ENCODE measurements around the gene WWP2.
A peak's percentile ranks its signal among the peaks of the same experiment; 100 is the strongest.

Gene WWP2

DNA sequence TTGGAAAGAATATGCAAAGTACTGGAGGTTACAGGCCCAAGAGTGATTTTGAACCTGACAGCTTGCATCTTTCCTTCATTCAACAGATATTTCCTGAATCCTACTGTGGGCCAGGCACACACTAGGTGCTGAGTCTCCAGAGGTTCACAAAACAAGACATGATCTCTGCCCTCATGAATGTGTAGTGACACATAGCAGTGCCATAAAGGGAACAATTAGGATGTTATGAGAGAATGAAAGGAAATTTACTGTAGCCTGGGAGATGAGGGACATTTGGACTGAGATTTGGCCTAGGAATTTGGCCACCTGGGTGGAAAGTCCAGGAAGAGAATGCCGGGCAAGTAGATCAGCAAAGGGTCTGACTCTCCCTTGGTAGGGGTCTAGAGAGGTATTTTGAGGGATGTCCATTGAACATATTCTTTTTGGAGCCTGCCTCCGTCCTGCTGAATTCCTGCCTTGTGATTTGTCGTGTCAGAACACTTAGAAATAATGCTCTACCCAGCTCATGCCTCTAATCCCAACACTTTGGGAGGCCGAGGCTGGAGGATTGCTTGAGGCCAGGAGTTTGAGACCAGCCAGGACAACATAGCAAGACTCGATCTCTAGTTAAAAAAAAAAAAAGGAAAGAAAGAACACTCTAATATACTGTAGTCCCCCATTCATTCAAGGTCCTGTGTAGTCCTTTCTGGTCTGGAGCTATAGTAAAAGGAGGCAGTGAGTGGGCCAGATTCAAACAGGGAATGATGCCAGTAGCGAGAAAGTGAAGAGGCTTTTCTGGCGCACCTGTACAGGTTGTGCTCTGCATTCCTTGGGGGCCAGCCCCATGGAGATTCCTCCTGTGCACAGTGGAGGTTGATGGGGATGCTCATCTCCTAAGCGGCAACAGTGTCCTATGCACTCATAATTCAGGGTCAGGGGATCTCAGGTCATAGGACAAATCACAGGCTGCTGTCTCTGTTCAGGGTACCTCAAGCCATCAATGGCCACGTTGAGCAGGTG is 98.4 kb downstream of the WWP2 start:
- no peak for DNase-seq

DNA sequence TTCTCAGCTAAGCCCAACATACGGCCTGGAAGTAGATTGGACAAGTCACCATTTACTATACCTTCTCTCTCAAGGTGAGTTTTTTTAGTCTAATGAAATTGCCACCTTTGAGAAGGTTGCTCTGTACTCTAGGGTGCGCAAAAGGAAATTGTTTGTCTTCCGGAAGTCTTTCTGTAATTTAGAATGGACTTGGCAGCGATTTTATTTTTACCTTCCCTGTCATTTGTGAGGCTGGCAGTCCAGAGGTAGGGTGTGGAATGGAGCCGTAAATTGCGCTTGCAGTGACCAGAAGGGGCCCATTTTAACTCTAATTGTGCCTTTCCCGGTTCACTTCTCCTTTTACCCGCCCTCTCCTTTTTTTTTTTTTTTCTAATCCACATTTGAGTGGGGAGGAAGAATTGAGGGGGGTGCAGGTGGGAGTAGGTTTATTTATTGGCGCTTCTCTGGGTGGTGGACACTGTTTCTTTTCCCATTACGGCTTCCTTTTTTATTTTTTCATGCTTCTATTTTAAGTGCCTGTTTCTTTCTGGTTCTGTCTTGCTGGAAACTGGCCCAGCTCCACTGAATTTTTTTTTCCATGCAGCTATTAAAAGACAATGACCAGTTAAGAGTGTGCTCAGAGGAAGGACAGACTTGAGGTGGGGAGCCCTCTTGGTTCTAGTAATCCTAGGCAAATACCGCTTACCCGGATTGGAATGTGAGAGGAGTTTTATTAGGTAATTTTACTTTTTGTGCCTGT is 99.3 kb downstream of the WWP2 start:
- DNase-seq, result peak; percentile 58

DNA sequence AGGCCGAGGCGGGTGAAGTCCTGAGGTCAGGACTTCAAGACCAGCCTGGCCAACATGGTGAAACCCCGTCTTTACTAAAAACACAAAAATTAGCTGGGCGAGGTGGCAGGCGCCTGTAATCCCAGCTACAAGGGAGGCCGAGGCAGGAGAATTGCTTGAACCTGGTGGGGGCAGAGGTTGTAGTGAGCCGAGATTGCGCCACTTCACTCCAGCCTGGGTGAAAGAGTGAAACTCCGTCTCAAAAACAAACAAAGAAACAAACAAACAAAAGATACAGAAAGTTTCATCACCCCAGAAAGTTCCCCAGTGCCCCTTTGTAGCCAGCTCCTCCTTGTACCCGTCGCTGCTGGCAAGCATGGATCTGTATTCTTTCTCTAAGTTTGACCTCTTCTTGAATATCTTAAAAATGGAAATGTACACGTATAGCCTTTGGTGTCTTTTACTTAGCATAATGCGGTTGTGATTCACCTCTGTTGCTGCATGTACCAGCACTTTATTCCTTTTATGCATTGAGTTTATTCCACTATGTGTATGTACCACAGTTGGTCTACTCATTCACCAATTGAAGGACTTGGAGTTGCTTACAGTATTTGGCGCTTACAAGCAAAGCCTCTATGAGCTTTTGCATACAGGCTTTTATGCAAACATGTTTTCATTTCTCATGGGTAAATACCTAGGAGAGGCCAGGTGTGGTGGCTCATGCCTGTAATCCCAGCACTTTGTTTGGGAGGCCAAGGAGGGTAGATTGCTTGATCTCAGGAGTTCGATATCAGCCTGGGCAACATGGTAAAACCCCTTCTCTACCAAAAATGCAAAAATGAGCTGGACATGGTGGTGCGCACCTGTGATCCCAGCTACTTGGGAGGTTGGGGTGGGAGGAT is 101.5 kb downstream of the WWP2 start:
- DNase-seq, result no peak

DNA sequence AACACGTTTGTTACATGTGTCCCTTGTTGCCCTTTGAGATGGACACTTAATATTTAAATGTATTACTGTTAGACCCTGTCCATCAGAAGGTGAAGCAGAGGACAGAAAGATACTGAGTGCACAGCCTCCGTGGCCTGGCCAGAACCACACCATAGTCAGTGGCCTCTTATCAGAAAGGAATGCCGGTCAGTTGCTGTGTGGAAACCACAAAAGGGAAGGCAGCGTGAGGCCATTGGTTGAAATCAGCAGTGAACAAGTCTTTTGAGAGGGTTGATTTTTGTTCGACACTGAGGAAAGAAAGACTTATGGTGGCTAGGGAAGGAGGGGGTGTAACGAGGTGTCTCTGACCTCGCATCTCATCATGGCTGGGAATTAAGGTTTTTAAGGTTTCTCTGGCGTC is 103.6 kb downstream of the WWP2 start:
- DNase-seq, result peak; percentile 21

DNA sequence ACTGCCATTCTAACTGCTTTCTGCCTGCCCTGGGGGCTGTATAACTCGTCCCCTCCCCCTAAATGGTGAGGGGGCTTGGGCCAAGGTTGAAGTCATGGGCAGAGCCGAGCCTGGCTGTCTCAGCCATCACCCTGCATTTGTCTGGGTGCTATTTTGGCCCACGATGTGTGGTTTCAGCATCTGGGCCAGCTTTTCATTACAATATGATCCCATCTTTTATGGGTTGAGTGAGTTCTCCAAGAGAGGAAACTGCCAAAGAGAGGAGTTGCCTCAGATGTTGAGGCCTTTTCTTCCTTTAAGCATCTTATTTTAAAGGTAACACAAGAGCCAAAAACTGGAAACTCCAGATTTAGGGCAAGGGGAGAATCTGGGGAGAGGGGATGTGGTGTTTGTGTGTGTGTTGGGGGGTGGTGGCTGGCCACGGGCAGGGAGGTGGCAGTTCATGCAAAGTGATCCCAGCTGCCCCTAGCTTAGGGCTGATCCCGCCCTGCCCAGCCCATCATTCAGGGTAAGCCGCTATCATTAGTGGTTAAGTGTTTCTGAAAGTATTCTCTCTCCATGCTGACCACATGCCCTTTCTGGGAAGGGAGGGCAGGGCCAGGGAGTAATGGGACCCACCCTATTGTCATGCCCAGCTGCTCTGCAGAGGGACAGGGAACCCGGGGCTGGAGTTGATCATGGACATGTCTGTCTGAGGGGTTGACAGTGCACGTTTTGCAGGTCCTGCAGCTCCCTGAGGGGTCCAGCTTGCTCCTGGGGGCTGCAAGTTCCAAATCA is 105.8 kb downstream of the WWP2 start:
- no peak for DNase-seq

DNA sequence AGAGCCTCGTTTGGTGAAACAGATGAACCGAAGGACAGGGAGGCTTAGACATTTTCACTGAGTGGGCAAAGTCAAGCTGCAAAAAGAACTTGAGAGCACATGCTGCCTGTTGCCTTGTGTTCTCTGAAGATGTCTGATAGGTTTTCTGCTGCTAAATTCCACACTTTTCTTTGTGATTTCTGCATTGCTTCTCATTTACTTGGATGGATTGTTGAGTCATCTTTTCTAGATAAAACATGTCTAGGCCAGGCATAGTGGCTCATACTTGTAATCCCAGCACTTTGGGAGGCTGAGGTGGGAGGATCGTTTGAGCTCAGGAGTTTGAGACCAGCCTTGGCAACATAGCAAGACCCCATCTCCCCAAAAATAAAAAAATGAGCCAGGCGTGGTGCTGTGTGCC is 108.6 kb downstream of the WWP2 start:
- DNase-seq, result no peak

DNA sequence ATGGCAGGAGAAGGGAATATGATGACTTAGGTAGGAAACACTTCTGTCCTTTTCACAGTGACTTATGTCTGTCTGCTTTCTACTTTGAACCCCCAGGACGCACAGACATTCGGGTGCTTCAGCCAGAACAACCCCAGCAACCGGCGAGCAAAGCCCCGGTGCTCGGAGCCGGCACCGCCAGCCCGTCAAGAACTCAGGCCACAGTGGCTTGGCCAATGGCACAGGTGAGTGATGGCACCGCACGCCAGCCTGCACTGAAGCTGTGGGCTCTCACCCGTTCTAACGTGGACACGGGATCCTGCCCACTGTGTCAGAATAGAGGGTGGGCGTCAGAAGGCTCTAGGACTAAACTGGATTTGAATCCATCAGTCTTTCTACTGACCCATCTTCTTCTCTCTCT is 109.6 kb downstream of the WWP2 start:
- no peak for DNase-seq

DNA sequence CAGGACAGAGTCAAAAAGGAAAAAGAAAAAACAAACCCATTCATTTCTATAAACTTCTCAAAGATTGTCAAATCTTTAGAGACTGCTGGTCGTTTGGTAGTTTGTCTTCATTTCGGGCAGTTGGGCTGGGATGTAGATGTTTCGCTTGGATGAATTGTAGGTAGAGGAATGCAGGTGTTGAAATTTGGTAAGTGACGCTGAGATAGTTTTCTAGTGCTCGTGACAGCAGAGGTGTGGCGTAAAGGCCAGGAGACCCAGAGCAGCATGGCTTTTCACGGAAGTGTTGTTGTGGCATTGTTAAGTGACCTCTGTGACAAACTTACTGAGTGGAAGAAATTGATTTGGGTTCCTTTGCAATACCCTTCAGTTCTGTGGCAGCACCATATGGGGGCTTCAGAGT is 110.8 kb downstream of the WWP2 start:
- DNase-seq, result no peak

DNA sequence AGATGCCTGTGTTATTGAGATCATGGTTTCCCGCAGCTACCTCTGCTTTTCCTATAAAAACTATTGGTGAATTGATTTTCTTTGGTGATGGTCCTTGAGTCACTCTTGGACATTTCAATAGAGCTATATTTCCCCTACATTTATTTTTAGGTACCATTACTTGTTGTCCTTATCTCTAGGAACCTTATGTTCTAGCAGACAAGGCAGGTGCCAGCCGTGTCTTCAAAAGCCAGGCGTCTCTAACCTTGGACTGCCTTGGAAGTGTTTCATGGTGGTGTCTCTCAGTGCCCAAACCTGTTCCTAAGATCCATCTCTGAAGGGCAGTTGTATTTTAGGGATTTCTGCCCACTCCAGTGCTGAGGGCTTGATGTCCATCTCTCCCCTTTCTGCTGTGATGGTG is 111.7 kb downstream of the WWP2 start:
- DNase-seq, result no peak

DNA sequence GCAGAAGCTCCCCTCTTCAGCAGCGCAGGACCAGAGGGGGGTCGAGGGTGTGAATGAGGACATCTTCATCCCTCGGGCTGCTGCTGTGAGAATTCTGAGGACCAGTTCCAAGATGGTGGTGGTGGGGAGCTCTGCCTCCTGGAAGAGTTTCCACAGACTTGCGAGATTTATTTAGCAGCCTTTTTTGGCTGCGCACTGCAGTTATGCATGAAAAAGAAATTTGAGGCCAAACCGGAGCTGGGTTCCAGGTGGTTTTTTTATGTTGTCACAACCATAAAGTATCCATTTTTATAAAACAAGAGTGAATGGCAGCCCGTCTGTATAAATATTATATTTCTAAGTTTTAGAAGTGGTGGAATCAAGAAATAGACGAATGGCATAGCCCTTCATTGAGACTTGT is 112.1 kb downstream of the WWP2 start:
- no peak for DNase-seq

DNA sequence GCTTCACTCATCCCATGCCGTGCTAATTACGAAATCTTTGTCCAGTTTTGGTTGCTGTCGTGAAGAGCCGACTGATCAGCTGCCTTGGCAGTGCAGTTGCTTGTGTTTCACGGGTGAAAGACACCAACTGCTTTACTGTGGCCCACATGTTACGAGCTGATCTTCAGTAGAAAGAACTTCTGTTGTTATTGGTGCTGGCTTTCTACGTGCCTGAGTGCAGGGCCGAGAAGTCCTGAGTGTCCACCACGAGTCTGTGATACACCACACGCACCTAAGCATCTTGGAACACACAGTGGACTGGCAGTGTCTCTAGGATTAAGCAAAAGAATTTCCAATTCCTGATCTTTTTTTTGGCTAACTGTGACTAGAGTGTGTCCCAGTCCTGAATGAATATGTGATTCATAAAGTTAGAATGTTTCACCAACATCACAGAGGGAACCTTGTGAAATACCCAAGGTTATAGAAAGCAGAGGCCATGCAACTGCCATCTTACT is 118.6 kb downstream of the WWP2 start:
- peak; percentile 23 for DNase-seq

DNA sequence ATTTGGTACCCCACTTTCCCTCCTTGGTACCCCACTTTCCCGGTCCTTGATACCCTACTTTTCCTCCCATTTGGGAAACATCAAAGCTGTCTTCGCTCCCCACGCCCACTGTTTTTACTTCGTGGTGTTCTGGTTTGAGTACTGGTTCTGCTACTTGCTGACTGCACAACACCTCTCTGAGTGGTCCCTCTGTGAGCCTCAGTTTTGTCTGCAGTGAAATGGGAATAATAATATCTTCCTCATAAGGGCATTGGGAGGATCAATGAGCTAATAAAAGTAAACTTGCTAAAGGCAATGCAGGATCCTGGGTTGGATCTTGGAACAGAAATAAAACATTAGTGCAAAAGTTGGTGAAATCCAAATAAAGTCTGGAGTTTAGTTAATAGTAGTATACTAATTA is 119.0 kb downstream of the WWP2 start:
- DNase-seq, result no peak

DNA sequence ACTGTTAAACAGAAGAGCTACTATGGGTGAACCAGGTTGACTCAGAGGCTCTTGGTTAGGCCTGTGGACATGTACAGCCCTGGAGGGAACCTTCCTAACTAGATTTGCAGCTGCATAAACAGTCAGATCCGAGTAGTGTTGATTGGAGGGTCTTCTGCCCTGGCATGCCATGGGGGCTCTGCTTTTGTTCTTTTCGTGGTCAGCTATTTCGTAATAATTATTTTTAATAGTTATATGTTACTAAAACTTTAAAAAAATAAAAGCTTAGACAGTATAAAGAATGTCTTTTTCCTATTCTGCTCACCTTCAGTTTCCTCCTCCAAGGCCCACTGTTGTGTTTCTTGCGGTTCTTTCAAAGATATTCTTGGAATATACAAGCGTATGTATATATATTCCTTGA is 121.6 kb downstream of the WWP2 start:
- DNase-seq, result no peak

DNA sequence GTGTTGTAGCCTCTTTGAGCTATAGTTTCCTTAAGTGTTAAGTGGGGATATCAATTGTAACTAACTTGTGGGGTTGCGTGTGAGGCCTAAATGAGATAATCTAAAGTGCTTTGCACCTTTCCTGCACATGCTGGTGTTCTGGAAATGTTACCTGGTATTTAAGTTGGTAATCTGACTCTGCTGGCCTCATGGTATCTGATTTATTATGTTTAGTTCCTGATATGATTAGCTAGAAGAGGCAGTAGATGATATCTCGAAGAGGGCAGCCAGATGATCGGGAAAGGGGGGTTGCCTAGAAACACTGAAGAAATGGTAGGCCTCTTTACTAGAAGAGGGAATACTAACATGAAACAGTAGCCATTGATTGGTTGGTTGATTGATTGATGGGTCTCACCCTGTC is 123.6 kb downstream of the WWP2 start:
- DNase-seq, result no peak

DNA sequence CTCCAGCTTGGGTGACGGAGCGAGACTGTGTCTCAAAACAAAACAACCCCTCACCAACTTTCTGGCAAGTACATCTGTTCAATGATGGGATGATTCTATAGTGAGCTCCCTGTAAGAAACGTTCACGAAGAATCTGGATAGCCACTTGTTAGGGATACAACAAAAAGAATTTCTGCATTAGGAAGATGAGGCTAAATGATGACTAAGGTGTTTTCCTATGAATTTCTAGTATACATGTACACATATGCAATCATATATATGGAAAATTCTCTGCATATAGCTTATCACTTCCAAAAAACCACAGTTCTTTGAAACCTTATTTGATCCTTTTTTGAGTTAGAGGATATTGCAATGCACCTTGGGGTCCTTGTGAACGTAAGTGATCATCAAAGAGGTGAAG is 124.6 kb downstream of the WWP2 start:
- DNase-seq, result no peak

DNA sequence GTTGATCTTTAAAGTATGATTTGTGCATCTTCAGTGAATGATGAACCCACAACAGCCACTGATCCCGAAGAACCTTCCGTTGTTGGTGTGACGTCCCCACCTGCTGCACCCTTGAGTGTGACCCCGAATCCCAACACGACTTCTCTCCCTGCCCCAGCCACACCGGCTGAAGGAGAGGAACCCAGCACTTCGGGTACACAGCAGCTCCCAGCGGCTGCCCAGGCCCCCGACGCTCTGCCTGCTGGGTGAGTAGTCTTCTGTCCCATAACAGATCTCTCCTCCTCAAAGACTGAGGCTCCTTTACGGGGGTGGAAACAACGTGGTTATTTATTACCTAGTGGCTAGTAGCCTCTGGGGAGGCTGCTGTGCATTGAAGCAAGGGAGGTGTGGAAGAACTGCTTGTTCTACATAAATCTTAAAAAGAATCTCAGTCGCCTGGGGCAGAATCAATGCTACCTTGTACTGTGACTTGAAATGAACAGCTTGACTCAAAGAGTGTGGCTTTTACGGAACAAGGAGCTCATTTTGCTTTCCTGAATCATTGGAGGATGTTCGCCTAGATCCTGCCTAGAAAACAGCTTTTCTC is 126.0 kb downstream of the WWP2 start:
- no peak for DNase-seq

DNA sequence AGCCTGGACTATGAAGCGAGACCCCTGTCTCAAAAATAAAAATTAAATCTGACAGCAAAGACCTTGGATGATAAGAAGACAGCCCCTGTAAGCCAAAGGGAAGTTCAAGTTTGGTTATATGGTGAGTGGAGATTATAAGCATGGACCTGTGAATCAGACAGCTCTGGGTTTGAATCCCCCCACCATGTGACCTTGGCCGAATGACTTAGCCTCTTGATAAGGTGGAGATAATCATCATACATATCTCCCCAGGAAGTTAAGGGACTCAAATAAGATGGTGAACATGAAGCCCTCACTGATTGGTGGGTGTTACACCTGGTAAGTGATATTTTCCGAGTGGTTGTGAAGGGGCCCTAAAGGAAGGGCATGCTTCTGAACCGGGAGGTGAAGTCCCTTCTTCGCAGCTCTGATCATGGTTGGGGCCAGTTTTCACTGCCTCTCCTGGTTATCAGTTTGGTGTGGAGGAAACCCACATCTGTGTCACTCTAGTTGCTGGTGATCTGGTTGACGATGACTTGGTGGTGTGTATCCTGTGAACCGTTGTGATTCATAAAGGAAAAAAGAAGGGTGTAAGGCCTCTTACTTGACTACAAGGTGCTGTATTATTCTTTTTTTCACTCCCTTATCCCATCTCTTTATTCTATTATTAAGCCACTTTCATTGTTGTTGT is 127.3 kb downstream of the WWP2 start:
- DNase-seq, result no peak

DNA sequence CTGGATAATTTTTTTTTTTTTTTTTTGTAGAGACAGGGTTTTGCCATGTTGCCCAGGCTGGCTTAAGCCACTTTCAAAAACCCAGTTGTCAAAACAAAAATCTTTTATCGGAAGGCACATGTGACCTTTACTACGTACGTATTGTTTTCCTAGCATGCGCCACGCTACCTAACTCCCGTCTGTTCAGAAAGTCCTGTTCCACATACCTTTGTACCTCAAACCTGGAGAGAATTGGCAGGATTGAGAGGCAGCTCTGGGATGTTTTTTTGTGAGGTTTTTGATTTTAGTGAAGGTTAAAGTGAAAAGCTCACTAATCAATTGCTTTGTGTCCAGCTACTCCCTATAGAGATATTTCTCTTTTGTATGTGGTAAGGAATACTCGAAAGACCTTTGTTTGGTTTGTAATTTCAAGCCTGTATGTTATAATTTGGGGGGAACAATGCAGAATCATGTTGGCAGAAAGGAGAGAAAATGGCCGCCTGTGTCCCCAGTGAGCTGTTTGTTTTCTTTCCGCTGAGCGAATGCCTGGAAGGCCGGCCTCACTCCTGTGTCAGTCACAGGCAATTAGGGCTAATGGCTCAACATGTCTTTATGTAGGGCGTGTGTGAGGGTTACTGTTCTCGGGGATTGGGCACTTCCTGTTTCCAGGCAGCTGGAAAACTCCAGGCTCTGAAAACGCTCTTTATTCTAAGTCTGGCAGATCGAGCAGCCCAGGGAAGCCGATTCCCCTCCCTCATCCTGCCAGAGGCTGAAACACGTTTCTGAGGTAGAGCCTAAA is 128.2 kb downstream of the WWP2 start:
- peak; percentile 63 for DNase-seq

DNA sequence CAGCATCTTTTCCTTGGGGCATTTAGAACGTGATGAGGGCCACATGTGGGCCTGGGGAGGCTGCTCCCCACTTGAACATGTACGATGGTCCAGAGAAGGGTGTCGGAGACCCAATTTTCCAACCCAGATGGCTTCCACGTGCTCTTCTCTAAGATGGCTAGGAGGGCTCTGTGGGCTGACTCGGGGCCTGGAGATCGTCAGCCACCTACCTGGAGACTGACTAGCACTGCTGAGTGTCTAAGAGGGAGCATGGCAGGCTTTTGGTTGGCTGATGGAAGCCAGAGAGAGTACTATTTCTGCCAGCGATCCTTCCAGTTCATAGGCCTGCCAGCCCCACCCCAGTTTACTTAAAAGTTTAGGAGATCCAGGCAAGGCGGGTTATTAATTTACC is 128.8 kb downstream of the WWP2 start:
- no peak for DNase-seq

DNA sequence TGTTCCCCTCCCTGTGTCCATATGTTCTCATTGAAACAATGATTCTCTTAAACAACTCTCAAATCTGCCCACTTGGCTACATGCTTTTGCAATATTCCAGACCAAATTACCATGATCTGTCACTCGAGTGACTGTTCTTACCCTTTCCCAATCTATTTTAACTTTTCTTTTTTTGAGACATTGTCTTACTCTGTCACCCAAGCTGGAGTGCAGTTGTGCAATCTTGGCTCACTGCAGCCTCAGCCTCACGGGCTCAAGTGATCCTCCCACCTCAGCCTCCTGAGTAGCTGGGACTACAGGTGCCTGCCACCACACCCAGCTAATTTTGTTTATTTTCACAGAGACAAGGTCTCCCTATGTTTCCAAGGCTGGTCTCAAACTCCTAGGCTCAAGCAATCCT is 130.2 kb downstream of the WWP2 start:
- no peak for DNase-seq
